Stomach (tissue), 4 donors: ENCODE results near the gene ADGRD2.

ENCODE experiments used
- CTCF ChIP-seq, 7 experiments: fragments of 450-650 bp in 4 of 7; fragments of 200-600 bp in 3 of 7; sonication (generic) in 3 of 7; IDR thresholded peaks; one replicate each; pipeline ENCODE4 v1.5.1; 2016 to 2019; ENCODE audit warnings: antibody characterized with exemption in 7 of 7, control low read depth in 2 of 7, mild to moderate bottlenecking in 1 of 7
- POLR2A ChIP-seq, 4 donors: fragments of 450-650 bp; IDR thresholded peaks; one replicate each; pipeline ENCODE4 v1.6.1; 2016; ENCODE audit warnings: antibody characterized with exemption in 4 of 4, control low read depth in 2 of 4, mild to moderate bottlenecking in 1 of 4, moderate library complexity in 1 of 4

GRCh38 chr9:124500796-124501611 lies 50.8 kb downstream of the ADGRD2 start:
- no peak for TF ChIP-seq POLR2A (IDR thresholded peaks at IDR 0.05)
- TF ChIP-seq CTCF (IDR thresholded peaks at IDR 0.05): no peak
